GM10847 (cell line): ENCODE measurements around the gene NIPAL4.

Experiments
- POLR2A ChIP-seq: IDR thresholded peaks from 2 replicates; pipeline ENCODE4 v1.6.1; 2011; ENCODE audit not compliant: insufficient read length; ENCODE audit errors: extremely low read depth

The NIPAL4 gene

DNA sequence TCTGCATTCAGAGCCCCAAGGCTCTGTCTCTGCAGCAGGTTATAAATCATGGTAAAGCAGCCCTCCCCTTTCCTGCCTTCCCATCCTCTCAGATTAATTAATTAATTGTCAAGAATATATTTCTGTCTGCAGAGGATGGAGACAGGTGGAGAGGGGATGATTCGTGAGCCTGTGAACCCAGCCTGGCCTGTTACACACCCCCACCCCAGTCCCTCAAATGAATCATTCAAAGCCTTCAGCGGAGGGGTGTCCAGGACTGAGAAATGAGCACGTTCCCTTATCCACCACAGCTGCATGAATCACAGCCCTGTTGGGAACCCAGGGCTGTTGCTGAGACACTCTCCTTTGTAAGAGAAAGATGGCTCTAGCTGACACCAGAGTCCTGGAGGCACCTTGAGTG is 56.0 kb downstream of the NIPAL4 start:
- no peak for TF ChIP-seq POLR2A

- no peak for TF ChIP-seq POLR2A
These were observed 56.8 kb downstream of the NIPAL4 start for GRCh38 chr5:157516626-157517325.

GRCh38 chr5:157518963-157519362 is 59.0 kb downstream of the NIPAL4 start:
- TF ChIP-seq POLR2A, result no peak

DNA sequence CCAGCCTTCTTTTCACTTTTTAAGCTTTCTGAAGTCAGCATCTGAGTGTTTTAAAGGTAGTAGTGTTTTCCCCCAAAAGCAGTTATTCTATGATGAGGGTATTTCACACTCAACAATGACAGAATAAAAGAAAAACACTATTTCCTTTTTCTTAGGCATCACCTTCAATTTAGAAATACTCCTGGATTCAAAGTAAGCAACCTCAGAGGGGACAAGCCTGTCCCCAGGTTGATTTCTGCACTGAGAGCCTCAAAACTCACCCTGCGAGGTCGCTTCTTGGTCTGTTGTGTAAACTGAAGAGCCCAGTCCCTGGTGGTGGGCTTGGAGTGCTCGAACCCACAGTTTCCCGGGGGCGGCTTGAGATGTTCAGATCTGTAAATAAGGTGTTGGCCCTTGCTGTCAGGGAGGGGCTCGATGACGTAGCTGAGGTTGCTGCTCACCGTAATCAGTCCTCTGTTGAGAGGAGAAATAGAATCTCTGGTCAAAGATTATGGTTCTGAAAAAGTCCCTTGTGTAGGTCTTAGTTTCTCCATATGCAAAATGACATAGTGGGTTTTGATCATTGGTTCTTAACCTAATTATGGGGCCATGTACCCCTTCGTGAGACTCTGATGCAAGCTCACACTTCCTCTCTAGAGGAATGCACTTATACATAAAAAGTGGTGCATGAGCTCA is 59.7 kb downstream of the NIPAL4 start:
- no peak for TF ChIP-seq POLR2A

GRCh38 chr5:157520911-157521703 is 61.1 kb downstream of the NIPAL4 start:
- TF ChIP-seq POLR2A, result no peak

DNA sequence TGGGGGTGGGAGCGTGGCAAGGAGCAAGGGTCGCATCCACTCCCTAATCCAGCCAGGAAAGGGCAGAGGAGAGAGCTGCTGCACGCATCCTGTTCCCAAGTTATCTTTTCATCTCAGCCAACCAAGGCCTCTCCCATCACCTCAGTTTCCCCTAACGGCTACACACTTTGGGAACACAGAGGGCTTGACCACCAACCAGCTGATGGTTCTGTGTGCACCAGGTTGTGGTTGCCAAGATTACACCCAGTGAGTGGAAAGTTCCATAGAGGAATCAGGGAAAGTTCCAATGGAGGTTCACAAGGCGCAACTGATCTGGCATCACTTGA is 61.7 kb downstream of the NIPAL4 start:
- no peak for TF ChIP-seq POLR2A

DNA sequence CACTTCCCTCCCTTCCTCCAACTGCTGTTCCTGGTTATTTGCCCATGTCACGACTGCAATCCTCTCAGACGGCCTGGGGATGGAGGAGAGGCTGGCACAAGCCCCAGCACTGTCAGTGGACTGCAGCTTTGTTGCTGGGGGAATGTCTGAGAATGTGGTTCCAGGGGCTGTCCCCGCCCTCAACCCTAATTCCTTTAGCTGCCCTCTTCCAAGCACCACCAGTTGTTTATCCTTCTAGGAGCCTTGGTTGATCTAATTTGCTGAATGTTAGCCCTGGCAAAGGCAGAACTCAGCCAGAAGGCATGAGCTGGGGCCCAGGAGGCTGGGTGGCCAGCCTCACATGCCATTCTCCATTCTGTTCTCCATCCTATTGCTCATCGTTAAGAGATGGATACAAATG is 64.0 kb downstream of the NIPAL4 start:
- TF ChIP-seq POLR2A, result no peak
